Activated naive CD8-positive, alpha-beta T cell treated with anti-CD3 and anti-CD28 coated beads, Interleukin-2, amount 50 U/mL, for 16 hours (primary cell): ENCODE results near the gene RAX2.
"Not testable (repeated sequence)": the region's sequence is repeated elsewhere in the genome, so short reads cannot be mapped to it uniquely, and the experiment has no call there.

ENCODE experiments used
- DNase-seq: peaks from one replicate; pipeline ENCODE4 v3.0.0-alpha.2; 2020; ENCODE audit warnings: low read depth, low spot score

RAX2 gene

DNA sequence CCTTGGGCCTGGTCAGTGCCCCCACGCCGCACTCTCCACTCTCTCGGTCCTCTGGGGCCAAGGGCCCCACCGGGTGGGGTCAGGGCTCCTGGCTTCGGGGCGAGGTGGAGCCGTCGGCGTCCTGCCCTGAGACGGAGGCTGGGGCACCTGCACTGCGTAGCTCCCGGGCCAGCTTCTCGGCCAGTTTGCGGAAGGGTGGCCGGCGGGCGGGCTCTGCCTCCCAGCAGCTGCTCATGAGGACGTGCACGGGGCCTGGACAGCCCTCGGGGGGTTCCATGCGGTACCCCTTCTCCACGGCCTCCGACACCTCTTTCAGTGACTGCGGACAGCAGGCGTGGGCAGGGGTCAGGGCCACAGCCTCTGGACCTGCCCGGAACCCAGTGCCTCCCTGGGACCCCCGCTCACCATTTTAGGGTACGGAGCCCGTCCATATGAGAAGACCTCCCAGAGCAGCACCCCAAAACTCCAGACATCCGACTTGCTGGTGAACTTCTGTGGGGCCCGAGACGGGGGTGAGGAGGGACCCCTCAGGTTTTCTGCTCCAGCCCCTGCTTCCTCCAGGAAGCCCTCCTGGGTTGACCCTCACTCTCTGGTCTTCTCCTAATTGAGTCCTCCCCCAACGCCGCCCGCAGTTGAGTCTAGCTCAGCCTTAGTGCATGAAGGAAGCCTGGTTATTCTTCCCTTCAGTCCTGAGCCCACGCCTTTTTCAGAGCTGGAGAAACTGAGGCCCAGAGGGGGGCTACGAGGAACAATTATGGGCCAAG is 6.3 kb upstream of the RAX2 start:
- no peak for DNase-seq

DNA sequence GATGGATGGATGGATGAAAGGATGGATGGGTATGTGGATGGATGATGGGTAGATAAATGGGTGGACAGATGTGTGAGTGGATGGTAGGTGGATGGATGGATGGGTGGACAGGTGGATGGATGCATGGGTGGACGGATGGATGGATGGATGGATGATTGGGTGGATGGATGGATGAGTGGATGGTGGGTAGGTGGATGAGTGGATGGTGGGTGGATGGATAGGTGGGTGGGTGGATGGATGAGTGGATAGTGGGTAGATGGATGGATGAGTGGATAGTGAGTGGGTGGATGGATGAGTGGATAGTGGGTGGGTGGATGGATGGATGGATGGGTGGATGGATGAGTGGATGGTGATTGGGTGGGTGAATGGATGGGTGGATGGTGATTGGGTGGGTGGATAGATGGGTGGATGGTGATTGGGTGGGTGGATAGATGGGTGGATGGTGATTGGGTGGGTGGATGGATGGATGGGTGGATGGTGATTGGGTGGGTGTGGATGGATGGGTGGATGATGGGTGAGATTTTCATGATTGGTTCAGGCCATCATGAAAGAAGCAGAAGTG is 4.5 kb upstream of the RAX2 start:
- DNase-seq, result no peak

DNA sequence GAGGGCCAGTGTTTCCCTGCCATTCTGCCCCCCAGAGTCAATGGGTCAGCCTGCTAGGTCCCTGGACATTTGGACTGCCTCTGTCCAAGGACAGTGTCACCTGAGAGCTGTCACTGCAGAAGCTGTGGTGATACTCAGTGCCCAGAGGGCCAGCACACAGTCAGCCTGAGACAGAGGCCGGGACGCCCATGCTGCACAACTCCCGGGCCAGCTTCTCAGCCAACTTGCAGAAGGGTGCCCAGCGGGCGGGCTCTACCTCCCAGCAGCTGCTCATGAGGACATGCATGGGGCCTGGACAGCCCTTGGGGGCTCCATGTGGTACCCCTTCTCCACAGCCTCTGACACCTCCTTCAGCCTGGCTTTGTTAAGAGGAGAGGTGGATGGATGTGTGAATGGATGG is 3.8 kb upstream of the RAX2 start:
- no peak for DNase-seq

DNA sequence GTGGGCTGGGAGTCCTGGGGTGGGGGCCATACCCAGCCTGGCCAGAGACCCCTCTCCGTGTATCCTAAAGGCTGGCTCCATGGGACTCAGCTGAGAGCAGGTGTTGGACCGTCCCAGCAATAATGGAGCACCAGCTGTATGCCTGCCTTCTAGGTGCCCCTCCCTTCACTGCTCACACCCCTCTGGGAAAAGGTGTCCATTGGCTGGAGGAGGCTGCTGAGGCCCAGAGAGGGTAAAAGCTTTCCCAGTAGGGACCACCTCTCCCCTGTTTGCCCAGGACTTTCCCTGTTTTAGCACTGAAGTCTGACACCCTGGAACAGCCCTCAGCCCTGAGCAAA is 3.3 kb upstream of the RAX2 start:
- no peak for DNase-seq

- DNase-seq, result no peak
Measured at GRCh38 chr19:3774621-3775373, 2.8 kb upstream of the RAX2 start.

- no peak for DNase-seq
Measured at GRCh38 chr19:3773814-3774515, 1.9 kb upstream of the RAX2 start.

GRCh38 chr19:3771000-3771905 is 775 bp downstream of the RAX2 start:
- DNase-seq, result no peak

DNA sequence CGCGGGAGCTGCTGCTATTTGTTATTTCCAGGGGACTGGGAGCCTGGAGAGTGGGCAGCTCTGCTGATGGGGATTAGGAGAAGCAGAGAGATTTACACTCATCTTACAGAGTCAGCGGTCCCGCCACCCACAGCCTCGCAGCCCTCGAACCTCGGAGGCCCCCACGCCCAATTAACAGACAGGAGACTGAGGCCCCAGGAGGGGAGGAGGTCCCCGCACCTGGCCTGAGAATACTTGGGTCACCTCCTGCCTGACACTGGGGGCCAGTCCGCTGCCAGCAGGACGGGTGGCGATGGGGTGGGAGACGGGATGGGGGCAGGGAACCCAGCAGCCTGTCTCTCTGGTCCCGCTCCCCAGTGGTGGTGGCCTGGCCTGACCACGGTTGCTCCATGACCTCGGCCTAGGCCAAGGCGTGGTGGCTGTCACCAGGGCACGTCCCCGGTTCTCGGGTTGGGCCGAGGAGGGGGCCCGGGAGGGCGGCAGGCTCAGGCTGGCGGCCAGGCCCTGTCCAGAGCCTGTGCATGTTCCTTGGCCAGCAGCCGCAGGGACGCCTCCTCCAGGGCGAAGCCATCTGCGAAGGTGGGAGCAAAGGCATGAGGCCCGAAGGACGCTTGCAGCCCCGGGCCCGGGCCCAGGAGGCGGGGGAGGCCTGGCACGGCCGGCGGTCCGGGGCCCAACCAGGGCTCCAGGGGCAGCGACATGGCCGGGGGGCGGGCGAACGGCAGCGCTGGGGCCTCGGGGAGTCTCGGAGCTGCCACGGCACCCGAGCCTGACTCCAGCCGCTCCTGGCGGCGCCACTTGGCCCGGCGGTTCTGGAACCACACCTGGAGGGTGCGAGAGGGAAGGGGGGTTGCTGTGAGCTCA is 1.7 kb downstream of the RAX2 start:
- no peak for DNase-seq

DNA sequence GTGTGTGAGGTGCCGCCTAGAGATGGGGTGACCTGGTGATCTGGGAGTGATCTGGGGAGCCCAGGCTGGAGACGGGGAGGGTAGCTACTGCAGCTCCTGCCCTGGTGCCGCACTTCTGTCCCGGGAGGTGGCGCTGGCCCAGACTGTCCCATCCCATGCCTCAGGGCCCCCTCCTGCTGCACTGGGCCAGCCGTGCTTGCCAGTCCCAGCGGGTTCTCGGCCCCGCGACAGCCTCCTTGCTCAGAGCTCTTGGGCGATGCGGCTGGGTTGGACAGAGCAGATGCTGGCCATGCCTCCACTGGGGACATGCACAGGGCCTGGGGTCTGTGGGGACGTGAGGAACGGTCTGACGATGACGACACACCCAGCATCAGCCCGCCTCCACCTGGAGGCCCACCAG is 2.5 kb downstream of the RAX2 start:
- no peak for DNase-seq

GRCh38 chr19:3768748-3769099 is 3.3 kb downstream of the RAX2 start:
- no peak for DNase-seq

DNA sequence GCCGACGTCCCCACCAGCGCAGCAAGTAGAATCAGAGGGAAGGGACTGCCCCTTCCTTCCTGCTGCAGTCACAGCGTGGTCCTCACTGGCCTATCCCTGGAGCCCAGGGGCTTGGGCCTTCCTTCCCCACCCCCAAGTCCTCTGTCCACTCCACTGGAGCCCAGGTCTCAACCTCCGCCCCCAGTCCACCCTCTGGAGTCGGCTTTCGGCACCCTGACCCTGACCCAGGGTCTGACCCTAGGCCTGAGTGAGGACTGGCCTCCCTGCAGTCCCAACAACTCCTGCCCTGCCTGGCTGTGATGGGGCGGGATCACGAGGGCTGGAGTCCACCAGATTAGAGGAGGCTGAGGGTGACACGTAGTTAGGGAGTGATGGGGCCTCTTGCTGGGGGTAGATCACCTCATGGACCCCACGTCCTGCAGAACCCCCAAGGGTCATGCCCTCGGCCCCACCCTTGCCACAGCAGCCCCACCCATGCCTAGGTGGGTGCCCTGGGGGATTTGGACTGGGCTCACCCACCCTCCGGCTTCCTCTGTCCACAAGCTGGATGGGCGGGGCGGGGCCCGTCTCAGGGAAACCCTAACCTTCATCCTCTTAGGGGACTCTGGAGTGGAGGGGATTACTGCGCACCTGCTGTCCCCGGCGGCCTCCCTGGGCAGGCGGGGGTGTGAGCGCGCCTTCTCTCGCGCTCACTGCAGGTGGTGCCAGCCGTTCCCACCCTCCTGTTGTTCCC is 3.8 kb downstream of the RAX2 start:
- DNase-seq, result no peak

GRCh38 chr19:3767050-3767449 is 5.0 kb downstream of the RAX2 start:
- no peak for DNase-seq

- no peak for DNase-seq
Measured at GRCh38 chr19:3766520-3766919, 5.5 kb downstream of the RAX2 start.

GRCh38 chr19:3765757-3766156 is 6.3 kb downstream of the RAX2 start:
- not testable (repeated sequence) for DNase-seq

GRCh38 chr19:3765121-3765520 is 6.9 kb downstream of the RAX2 start:
- no peak for DNase-seq

- peak; percentile 96 for DNase-seq
Measured at GRCh38 chr19:3762501-3763459, 9.2 kb downstream of the RAX2 start, which contains the start of gene MRPL54. TSS of gene MRPL54 (plus strand) at chr19:3762682. CDS start at chr19:3762701, 19 bp downstream.

DNA sequence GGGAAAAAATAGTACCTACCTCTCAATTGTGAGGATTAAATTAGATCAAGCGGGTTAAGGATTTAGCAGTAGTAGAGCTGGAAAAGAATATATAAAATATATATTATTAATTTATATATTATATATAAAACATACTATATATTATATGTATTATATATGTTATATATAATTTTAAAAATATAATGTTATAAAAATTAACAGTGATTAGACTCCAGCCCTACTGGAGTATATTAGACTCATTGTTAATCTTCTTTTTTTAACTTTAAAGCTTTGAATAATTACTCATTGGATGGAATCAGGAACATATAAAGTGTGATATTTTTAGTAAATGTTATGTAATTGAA is 9.9 kb downstream of the RAX2 start:
- no peak for DNase-seq

DNA sequence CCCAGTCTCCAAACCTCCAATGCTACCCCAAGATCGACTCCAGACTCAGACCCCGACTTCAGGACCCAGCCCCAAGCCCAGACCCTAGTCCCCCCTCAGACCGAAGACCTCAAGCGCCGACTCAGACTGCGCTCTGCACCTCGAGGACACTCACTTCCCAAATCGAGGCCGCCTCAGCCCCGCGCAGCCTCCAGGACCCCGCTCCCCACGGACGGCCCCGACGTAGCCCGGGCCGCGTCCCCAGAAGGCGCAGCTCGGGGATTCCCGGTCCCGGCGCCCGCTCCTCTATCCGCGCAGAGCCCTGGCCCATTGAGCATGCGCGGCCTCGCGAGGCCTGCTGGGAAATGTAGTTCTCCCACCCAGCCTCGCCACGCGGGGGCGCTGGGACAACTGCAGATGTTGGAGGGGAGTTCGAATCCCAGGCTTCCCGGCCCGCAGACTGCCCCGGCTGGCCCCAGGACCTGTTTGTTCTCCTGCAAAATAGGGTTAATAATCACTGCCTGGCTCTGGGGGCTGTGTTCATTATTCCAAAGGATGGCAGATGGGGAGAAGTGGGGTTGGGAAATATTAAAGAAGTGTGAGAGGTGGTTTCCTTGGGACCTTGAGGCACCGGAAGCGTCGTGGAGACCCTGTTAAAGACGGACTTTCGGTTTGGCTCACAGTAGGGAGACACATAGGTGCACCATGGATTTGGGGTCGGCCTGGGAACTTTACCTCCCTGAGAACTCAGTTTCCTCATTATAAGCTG is 10.5 kb downstream of the RAX2 start, which contains the start of gene APBA3:
Gene APBA3, minus strand, starts transcription at position 311 of the 748 bp plus-strand sequence. CDS start 1,428 bp downstream, outside the sequence.
- DNase-seq, result peak; percentile 91
